ENCODE data around the gene G6PC1. TPM values are rescaled to one million over a fixed set of nuclear protein-coding genes. Genes with fewer than 3 reads are reported as not detected.
"Not testable (repeated sequence)": the region's sequence is repeated elsewhere in the genome, so short reads cannot be mapped to it uniquely, and the experiment has no call there.

Gene G6PC1
- total RNA-seq, 1 donor from 2014 or later = not detected

- no peak overlapping the region for H3K4me3 ChIP-seq
- DNase-seq (no peak), ATAC-seq (peak; percentile 32)
- H3K27ac ChIP-seq = no peak overlapping the region
- H3K9me3 ChIP-seq = no peaks in the 10 kb centered on the region
- H3K4me1 ChIP-seq = no peaks in the 10 kb centered on the region
- no peaks in the 10 kb centered on the region for H3K27me3 ChIP-seq
- no peak for TF ChIP-seq CTCF (IDR thresholded peaks at IDR 0.05)
- intact Hi-C loops (cut with DNase I) = no loop called here
- no peaks in the 10 kb centered on the region for H3K36me3 ChIP-seq
Measured at GRCh38 chr17:42872251-42872965, 28.2 kb upstream of the G6PC1 start.

- ATAC-seq = no peak
- H3K4me3 ChIP-seq = no peak overlapping the region
- intact Hi-C loops (cut with DNase I) = no loop called here
- no peaks in the 10 kb centered on the region for H3K36me3 ChIP-seq
- no peak for DNase-seq
- H3K27ac ChIP-seq = peak overlapping the region; percentile 17
- TF ChIP-seq CTCF (IDR thresholded peaks at IDR 0.05) = no peak
- no peaks in the 10 kb centered on the region for H3K9me3 ChIP-seq
- H3K4me1 ChIP-seq = no peaks in the 10 kb centered on the region
- H3K27me3 ChIP-seq = no peaks in the 10 kb centered on the region
Measured at GRCh38 chr17:42873315-42873714, 27.3 kb upstream of the G6PC1 start.

- peak overlapping the region; percentile 17 for H3K27ac ChIP-seq
Measured at GRCh38 chr17:42873932-42874695, 26.5 kb upstream of the G6PC1 start.

GRCh38 chr17:42877037-42877436 is 23.6 kb upstream of the G6PC1 start:
- no peak for DNase-seq
- Histone ChIP-seq H3K4me1 (no peaks in the 10 kb centered on the region), H3K27me3 (no peaks in the 10 kb centered on the region), H3K36me3 (no peaks in the 10 kb centered on the region), H3K9me3 (no peaks in the 10 kb centered on the region), H3K27ac (no peak overlapping the region), H3K4me3 (no peak overlapping the region)
- no peak for ATAC-seq
- intact Hi-C loops (cut with DNase I) = no loop called here
- TF ChIP-seq CTCF (IDR thresholded peaks at IDR 0.05) = no peak

More at GRCh38 chr17:42873932-42874695, 26.5 kb upstream of the G6PC1 start:
- DNase-seq; H3K36me3 ChIP-seq; H3K4me1 ChIP-seq; intact Hi-C loops (cut with DNase I); H3K4me3 ChIP-seq; H3K9me3 ChIP-seq; H3K27me3 ChIP-seq: not testable (repeated sequence)
- ATAC-seq = peak; percentile 65

- Histone ChIP-seq H3K27me3 (no peaks in the 10 kb centered on the region), H3K27ac (no peak overlapping the region), H3K4me3 (no peak overlapping the region), H3K4me1 (no peaks in the 10 kb centered on the region), H3K36me3 (no peaks in the 10 kb centered on the region), H3K9me3 (no peaks in the 10 kb centered on the region)
- ATAC-seq (no peak), DNase-seq (no peak)
- TF ChIP-seq CTCF (IDR thresholded peaks at IDR 0.05) = no peak
- intact Hi-C loops (cut with DNase I) = no loop called here
Measured at GRCh38 chr17:42878123-42878880, 22.3 kb upstream of the G6PC1 start.

Data from upper lobe of right lung (tissue), 1 donor.